Fibroblast of lung (primary cell): ENCODE results near the gene CACNB1.

Experiments
- EZH2 ChIP-seq: IDR thresholded peaks from 2 replicates; pipeline ENCODE4 v1.5.1; 2012; ENCODE audit warnings: low read length, control low read depth, mild to moderate bottlenecking; ENCODE audit errors: missing control alignments
- TF ChIP-seq, protein P1 (sequence below), 2 donors: IDR thresholded peaks in 1 of 2; conservative IDR thresholded peaks in 1 of 2; 1 replicate in 1 of 2; 2 replicates in 1 of 2; pipeline ENCODE4 v1.5.1; 2011 to 2012; ENCODE audit warnings: low read length in 2 of 2, control low read depth in 1 of 2, inconsistent platforms in 1 of 2, low read depth in 1 of 2, mild to moderate bottlenecking in 1 of 2

DNA sequence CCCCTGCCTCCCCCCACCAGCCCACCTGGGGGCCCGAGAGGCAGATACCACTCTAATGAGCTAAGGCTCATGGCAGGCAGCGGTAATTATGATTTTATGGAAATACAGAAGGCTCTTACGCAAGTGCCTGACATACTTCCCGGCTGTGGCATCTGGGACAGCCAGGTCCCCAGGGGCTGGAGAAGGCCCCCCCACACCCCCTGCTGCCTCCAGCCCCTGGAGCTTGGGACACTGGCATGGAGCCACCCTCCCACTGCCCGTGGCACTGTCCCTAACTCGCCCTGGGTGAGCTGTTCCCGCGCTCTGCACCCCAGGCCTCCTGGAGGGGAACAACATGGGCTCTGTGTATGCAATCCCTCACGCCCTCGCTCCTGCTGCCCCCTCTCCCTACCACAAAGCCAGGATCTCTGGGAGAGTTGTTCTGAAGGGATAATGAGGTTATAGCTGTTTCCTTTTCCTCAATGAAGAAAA is 33.7 kb upstream of the CACNB1 start:
- TF ChIP-seq, protein P1, sequence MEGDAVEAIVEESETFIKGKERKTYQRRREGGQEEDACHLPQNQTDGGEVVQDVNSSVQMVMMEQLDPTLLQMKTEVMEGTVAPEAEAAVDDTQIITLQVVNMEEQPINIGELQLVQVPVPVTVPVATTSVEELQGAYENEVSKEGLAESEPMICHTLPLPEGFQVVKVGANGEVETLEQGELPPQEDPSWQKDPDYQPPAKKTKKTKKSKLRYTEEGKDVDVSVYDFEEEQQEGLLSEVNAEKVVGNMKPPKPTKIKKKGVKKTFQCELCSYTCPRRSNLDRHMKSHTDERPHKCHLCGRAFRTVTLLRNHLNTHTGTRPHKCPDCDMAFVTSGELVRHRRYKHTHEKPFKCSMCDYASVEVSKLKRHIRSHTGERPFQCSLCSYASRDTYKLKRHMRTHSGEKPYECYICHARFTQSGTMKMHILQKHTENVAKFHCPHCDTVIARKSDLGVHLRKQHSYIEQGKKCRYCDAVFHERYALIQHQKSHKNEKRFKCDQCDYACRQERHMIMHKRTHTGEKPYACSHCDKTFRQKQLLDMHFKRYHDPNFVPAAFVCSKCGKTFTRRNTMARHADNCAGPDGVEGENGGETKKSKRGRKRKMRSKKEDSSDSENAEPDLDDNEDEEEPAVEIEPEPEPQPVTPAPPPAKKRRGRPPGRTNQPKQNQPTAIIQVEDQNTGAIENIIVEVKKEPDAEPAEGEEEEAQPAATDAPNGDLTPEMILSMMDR (conservative IDR thresholded peaks at IDR 0.05 in 1 of 2, IDR thresholded peaks at IDR 0.05 in 1 of 2; ENCODE audit: low read depth in 1 of 2, low read length in 2 of 2): no peak
- TF ChIP-seq EZH2: no peak
